HG02759 (cell line): ENCODE measurements around the gene DENND1C.
"Not testable (repeated sequence)": the region's sequence is repeated elsewhere in the genome, so short reads cannot be mapped to it uniquely, and the experiment has no call there.

Source experiments
- ATAC-seq: cut with Tn5 transposase; IDR thresholded peaks from one replicate; pipeline ENCODE4 v1.9.1; 2021; ENCODE audit warnings: mild to moderate bottlenecking, moderate library complexity; ENCODE audit not compliant: unreplicated experiment

The DENND1C gene

DNA sequence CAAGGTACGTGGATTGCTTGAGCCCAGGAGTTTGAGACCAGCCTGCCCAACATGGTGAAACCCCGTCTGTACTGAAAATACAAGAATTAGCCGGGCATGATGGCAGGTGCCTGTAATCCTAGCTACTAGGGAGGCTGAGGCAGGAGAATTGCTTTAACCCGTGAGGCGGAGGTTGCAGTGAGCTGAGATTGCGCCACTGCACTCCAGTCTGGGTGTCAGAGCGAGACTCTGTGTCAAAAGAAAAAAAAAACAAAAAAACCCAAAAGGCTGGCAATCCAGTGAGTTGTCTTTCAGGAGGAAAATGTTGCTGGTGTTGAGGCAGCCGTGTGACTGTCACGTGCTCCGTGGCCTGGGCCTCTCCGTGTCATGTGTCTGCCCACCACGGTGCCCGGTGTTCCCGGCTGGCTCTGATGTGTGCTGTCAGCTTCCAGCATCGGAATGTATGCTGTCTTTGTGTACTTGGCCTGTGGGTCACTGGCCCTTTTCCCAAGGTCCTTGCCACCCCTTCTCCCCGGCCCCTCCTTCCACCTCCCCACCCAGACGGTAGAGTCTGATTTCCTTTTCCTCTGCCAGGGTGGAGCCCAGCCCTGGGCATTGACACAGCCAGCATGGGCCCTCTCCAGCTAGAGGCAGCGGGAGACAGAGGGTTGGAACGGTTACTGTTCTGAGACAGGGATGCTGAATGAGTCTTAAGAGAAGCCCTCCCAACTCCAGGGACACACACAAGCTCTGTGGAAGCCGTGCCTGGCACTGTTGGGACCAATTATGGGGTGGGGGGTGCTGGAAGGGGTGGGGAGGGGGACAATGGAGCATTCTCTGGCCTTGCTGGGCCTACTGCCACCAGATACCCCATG lies 27.8 kb upstream of the DENND1C start:
- ATAC-seq = no peak

GRCh38 chr19:6508028-6508771 lies 26.6 kb upstream of the DENND1C start:
- ATAC-seq = not testable (repeated sequence)

DNA sequence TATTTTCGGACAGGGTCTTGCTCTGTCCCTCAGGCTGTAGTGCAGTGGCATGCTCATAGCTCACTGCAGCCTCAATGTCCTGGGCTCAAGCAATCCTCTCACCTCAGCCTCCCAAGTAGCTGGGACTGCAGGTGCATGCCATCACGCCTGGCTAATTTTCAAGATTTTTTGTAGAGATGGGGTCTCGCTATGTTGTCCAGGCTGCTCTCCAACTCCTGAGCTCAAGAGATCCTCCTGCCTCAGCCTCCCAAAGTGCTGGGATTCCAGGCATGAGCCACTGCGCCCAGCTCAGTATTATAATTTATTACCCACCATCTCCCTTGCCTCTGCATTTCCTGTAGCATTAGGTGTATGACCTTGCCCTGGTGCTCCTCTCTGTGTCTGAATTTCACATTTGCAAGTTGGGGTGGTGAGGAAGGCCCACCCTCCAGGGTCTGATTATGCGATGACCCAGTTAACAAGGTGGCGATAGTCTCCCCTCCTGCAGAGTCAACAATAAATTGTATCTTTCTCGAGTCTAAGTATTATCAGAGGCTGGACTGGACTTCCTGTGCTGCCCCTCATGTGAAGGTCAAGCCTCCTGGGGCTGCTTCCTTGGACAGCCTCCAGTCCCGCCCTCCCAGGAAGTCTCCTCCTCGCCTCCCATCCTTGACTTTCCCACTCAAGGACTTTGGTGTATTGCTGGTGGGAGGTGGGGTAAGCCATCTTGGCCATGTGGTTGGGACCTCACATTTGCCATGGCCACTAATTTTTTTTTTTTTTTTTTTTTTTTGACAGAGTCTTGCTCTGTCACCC lies 22.0 kb upstream of the DENND1C start:
- ATAC-seq = no peak

GRCh38 chr19:6501740-6502648 lies 20.4 kb upstream of the DENND1C start, which contains the start of gene TUBB4A:
Gene TUBB4A, minus strand, starts transcription at chr19:6502309. Its CDS starts 97 bp downstream, at chr19:6502212.
- peak; percentile 64 for ATAC-seq

DNA sequence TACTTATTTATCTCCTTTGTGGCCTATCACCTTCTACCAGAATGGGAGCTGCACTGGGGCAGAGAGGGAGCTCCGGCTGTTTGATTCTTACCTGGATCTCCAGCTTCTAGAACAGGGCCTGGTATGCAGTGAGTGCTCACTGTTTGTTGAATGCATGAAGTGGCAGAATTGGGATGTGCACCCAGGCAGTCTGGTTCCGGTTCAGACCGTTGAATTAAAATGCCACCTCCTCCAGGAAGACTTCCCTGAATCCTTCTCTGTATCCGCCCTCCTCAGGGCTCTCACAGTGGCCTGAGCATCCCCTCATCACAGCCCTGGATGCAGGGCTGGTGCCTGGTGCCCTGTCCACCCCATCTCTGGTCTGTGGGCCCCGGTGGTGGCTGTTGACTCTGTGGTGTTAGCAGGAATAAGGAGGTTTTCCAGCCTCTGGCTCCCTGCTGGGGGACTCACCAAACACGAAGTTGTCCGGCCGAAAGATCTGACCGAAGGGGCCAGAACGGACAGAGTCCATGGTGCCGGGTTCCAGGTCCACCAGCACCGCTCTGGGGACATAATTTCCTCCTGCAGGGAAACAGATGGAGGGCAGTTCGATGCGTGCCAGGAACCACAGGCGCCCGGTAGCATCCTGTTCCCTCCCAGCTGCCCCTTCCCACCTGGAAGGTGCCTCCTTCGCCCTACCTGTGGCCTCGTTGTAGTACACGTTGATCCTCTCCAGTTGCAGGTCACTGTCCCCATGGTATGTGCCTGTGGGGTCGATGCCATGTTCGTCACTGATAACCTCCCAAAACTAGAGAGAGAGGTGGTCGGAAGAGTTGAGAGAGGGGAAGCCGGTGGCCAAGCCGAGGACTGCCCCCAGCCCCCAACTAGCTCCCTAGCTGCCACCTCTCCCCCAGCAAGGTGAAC lies 19.5 kb upstream of the DENND1C start:
- ATAC-seq = no peak

- ATAC-seq = no peak
These were observed 17.6 kb upstream of the DENND1C start for GRCh38 chr19:6499052-6499790.

- no peak for ATAC-seq
These were observed 16.9 kb upstream of the DENND1C start for GRCh38 chr19:6498294-6499036.

GRCh38 chr19:6495947-6496346 lies 14.4 kb upstream of the DENND1C start:
- no peak for ATAC-seq

- no peak for ATAC-seq
These were observed 12.9 kb upstream of the DENND1C start for GRCh38 chr19:6494438-6495036.

GRCh38 chr19:6491802-6492592 lies 10.4 kb upstream of the DENND1C start:
- ATAC-seq = no peak

- ATAC-seq = no peak
These were observed 8.5 kb upstream of the DENND1C start for GRCh38 chr19:6490134-6490533.

DNA sequence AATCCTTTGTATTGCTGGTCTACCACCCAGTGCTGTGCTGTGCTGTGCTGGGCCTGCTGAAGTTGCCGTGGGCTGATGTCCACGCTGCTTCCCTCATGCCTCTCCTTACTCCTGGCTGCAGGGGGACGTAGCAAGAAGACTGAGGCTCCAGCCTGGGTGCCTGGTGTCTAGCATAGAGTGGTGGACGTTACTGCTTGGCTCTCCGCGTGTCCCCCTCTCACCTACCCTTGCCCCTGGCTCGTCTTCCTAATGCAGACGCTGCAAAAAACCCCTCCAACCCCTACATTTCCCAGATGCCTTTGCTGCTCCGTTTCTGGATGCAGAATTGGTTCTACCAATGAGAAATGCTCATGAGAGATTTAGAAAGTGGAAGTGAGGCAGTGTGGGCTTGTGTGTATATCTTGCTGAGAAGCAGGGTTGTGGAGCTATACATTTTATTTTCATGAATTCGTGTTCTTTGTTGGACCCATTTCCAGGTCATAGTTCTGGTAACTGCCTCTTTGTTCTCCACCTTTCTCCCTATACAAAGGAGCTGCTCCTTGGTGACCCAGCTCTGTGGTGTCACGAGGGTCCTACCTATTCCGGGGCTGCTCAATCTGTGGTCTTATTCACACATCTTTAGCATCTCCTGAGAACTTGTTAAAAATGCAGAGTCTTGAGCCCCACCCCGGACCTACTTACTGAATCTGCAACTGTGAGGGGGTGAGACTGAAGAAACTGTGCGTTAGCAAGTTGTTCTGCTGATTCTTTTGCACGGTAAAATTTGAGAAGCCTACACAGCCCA lies 7.9 kb upstream of the DENND1C start:
- peak; percentile 63 for ATAC-seq

GRCh38 chr19:6484831-6485230 lies 3.2 kb upstream of the DENND1C start:
- ATAC-seq = no peak

GRCh38 chr19:6484230-6484629 lies 2.6 kb upstream of the DENND1C start:
- no peak for ATAC-seq

- ATAC-seq = no peak
These were observed 1.6 kb upstream of the DENND1C start for GRCh38 chr19:6483235-6483634.

- no peak for ATAC-seq
These were observed 728 bp upstream of the DENND1C start for GRCh38 chr19:6482343-6482686.
